Hippocampal formation (tissue), 2 donors: ENCODE measurements around the gene ITGA11.

Experiments
- DNase-seq, 2 donors: peaks; one replicate each; lab custom pipeline; 2025; lab: John Stamatoyannopoulos, UW

The ITGA11 gene

DNA sequence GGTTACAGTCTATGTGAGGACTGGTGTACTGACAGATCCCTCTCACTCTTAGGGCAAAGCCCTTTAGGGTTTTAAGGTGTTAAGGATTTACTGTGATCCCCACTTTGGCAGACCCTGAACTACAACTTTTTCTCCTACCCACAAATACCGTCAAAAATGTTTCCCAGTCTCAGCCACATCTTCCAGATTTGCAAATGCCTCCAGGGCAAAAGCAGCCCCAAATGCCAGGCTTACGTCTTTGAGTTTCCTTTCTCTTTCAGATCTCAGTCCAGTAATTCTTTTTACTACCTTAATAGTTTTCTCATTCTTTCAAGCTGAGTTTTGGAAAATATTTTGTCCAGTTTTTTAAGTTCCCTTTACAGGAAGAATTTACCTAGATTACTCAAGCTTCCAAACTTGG lies 13.4 kb upstream of the ITGA11 start:
- no peak for DNase-seq

DNA sequence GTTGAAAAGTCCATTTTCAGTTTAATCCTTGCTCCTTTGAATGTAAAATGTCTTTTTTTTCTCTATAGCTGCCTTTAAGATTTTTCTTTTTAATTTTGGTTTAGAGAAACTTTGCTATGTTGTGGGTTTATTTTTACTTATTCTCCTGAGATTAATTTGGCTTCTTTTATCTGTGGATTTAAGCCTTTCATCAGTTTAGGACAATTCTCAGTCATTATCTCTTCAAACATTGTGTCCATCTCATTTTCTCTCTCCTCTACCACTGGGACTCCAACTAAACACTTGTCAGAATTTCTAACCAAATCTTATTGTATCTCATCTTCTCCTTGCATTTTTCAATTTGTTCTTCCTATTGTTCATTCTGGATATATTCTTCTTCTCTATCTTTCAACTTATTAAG lies 12.4 kb upstream of the ITGA11 start:
- DNase-seq: no peak

GRCh38 chr15:68442903-68443302 lies 10.9 kb upstream of the ITGA11 start:
- DNase-seq: no peak

GRCh38 chr15:68442041-68442440 lies 10.1 kb upstream of the ITGA11 start:
- no peak for DNase-seq

- no peak for DNase-seq
These were observed 9.2 kb upstream of the ITGA11 start for GRCh38 chr15:68441045-68441743.

GRCh38 chr15:68440136-68440535 lies 8.2 kb upstream of the ITGA11 start:
- no peak for DNase-seq

GRCh38 chr15:68439506-68439905 lies 7.5 kb upstream of the ITGA11 start:
- DNase-seq: no peak

- no peak for DNase-seq
These were observed 4.7 kb upstream of the ITGA11 start for GRCh38 chr15:68436680-68437079.

GRCh38 chr15:68435966-68436365 lies 4.0 kb upstream of the ITGA11 start:
- DNase-seq: no peak

GRCh38 chr15:68434021-68434420 lies 2.1 kb upstream of the ITGA11 start:
- no peak for DNase-seq

DNA sequence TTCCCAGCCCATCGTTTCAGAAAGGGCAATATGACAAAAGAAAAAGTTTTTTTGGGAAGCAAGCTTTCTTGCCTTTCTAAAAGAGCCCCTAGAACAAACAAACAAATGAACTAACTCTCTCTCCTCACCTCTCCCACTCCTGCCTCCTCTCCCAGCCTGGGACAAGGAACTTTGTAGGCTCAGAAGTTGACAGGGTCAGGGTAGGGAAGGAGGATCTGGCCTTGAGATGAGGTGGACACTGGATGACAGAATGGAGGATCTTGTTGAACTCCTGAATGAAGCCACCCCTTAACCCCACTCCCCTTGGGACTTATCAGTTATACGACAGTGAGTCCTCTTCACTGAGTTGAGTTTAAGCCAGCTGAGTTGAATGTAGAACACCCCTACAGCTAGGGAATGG lies 1.6 kb upstream of the ITGA11 start:
- DNase-seq: no peak

GRCh38 chr15:68432441-68433064 lies 590 bp upstream of the ITGA11 start:
- DNase-seq: no peak

GRCh38 chr15:68431037-68431791 lies 749 bp downstream of the ITGA11 start:
- DNase-seq: no peak

GRCh38 chr15:68430471-68431036 lies 1.4 kb downstream of the ITGA11 start:
- no peak for DNase-seq

DNA sequence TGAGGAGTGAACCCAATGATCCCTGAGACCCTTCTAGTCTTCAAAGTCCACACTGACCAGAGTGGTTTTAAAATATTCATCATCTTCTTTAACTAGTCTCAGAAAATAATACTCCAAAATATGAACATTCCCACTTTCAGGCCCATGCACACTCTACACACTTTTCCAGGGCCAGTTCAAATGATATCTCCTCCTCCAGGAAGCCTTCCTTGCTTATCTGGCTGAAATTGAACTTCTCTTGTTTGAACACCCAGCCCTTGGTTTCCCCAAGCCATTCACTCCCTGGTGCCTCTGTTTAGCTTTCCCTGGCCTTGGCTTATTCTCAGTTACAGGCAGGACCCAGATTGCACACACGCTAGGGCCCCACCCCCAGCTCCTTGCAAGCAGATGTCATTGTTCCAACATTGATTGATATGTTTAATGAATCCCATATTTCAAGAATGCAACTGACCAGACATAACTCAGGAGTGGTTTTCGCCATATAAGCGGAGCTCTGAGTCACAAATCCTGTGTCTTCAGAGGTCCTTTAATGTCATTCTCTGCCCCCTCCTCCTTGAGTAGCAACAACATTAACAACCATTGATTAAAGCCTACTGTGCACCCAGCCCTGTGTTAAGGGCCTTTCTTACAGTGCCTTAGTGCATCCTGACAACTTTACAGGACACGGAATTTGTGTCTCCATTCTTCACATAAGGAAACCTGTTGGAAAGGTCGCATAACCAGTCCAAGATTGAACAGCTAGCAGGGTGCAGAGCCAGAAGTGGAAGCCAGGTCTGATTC lies 2.1 kb downstream of the ITGA11 start:
- DNase-seq: no peak

GRCh38 chr15:68428431-68428940 lies 3.5 kb downstream of the ITGA11 start:
- DNase-seq: no peak

DNA sequence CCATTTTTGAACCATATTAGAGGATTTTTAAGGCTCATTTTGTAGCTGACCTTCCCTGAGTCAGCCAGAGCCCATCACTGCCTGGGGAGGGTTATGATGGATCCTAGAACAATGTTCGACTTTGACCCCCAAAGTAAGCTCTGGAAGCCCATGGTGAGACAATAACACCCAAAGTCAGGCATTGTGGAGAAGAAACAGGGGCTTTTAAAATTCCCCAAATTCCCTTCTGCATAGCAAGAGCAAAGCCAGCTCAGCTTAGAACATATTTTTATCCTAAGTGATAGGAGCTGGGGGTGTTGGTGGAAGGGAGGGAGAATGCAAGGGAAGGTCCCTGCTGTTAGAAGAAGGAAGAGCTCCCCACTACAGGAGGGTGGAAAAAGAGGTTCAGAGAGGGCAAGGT lies 4.0 kb downstream of the ITGA11 start:
- no peak for DNase-seq

- DNase-seq: no peak
These were observed 4.6 kb downstream of the ITGA11 start for GRCh38 chr15:68427366-68427765.

DNA sequence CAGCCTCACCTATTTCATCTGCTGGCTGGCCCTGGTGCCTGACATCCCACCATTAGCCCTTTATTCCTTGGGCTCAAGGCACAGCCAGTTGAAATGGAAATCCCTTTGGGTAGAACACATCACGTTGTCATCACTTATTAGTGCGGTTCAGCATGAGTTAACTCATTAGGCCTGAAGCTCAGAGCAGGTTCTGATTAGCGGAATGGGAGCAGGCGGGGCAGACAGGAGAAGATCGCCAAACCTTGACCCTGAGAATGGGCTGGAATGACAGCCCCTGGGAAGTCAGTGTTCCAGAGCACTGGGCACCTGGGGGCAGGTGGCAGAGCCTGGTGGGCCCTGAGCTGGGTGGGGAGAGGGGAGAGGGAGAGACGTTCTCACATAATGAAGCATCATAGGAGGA lies 5.8 kb downstream of the ITGA11 start:
- no peak for DNase-seq

GRCh38 chr15:68425428-68426060 lies 6.4 kb downstream of the ITGA11 start:
- DNase-seq: no peak

- DNase-seq: no peak
These were observed 7.1 kb downstream of the ITGA11 start for GRCh38 chr15:68424754-68425390.
